Loucy (cell line): ENCODE data around the gene REC8.

Source experiments
- H2AFZ ChIP-seq: fragments of 200-600 bp; sonication (generic); 2 replicates; pipeline ENCODE4 v1.6.0; 2016; ENCODE audit warnings: antibody characterized with exemption, mild to moderate bottlenecking, low read length, moderate library complexity
- H3F3A ChIP-seq: fragments of 200-600 bp; 2 replicates; pipeline ENCODE4 v1.6.0; 2016; ENCODE audit warnings: antibody characterized with exemption, low read depth, mild to moderate bottlenecking
- H3K27me3 ChIP-seq: fragments of 200-600 bp; sonication (generic); 2 replicates; pipeline ENCODE4 v1.6.1; 2014; ENCODE audit warnings: low read length, mild to moderate bottlenecking; ENCODE audit not compliant: insufficient read depth, poor library complexity, severe bottlenecking
- H3K36me3 ChIP-seq: fragments of 200-600 bp; sonication (generic); 2 replicates; pipeline ENCODE4 v1.6.1; 2016; ENCODE audit warnings: low read length; ENCODE audit not compliant: insufficient read depth
- H3K4me1 ChIP-seq: fragments of 200-600 bp; sonication (generic); 2 replicates; pipeline ENCODE4 v1.5.1; 2014; ENCODE audit warnings: low read length, mild to moderate bottlenecking; ENCODE audit not compliant: insufficient read depth, poor library complexity, severe bottlenecking
- H3K4me2 ChIP-seq: fragments of 200-600 bp; sonication (generic); 2 replicates; pipeline ENCODE4 v1.6.0; 2014; ENCODE audit warnings: antibody characterized with exemption, low read length, low read depth, mild to moderate bottlenecking; ENCODE audit not compliant: poor library complexity, severe bottlenecking
- H3K4me3 ChIP-seq: fragments of 200-600 bp; sonication (generic); 2 replicates; pipeline ENCODE4 v1.5.1; 2014; ENCODE audit warnings: low read length, mild to moderate bottlenecking, mixed read lengths; ENCODE audit not compliant: poor library complexity, severe bottlenecking
- H3K79me2 ChIP-seq: fragments of 200-600 bp; sonication (generic); 2 replicates; pipeline ENCODE4 v1.6.1; 2014; ENCODE audit warnings: low read length; ENCODE audit not compliant: insufficient read depth
- H3K9ac ChIP-seq: fragments of 200-600 bp; sonication (generic); 2 replicates; pipeline ENCODE4 v1.6.0; 2014; ENCODE audit warnings: mild to moderate bottlenecking, low read depth, low read length, moderate library complexity; ENCODE audit not compliant: poor library complexity, severe bottlenecking
- H3K9me2 ChIP-seq: fragments of 200-600 bp; sonication (generic); replicated peaks from 2 replicates; pipeline ENCODE4 v1.6.1; 2016; ENCODE audit warnings: low read depth, low read length, mixed read lengths
- H3K9me3 ChIP-seq: fragments of 200-600 bp; sonication (generic); 2 replicates; pipeline ENCODE4 v1.6.1; 2014; ENCODE audit warnings: mild to moderate bottlenecking, antibody characterized with exemption, low read length, low read depth; ENCODE audit not compliant: insufficient read depth
- H4K20me1 ChIP-seq: fragments of 200-600 bp; sonication (generic); 2 replicates; pipeline ENCODE4 v1.6.0; 2014; ENCODE audit warnings: antibody characterized with exemption, low read length, mild to moderate bottlenecking; ENCODE audit not compliant: insufficient read depth, poor library complexity, severe bottlenecking
- EZH2phosphoT487 ChIP-seq: fragments of 200-600 bp; IDR thresholded peaks from 2 replicates; pipeline ENCODE4 v1.6.1; 2018; ENCODE audit warnings: antibody characterized with exemption, mild to moderate bottlenecking, moderate library complexity, borderline replicate concordance
- TF ChIP-seq, protein P1 (sequence below): fragments of 200-600 bp; sonication (generic); conservative IDR thresholded peaks from 2 replicates; pipeline ENCODE4 v1.5.1; 2014; ENCODE audit warnings: mild to moderate bottlenecking, antibody characterized with exemption, low read length

REC8 gene

GRCh38 chr14:24156840-24157239 is 15.0 kb upstream of the REC8 start:
- Histone ChIP-seq H3K79me2 (peaks cover 2% of the 10 kb centered on the region; the same call in 1 of the 2 replicates), H3K4me3 (no peak overlapping the region), H3K9ac (no peak overlapping the region), H3K27me3 (no peaks in the 10 kb centered on the region), H3K9me2 (no peaks in the 10 kb centered on the region), H3F3A (no peaks in the 10 kb centered on the region; the same call in 1 of the 2 replicates), H3K9me3 (no peaks in the 10 kb centered on the region), H3K36me3 (peaks cover 42% of the 10 kb centered on the region; the same call in 1 of the 2 replicates), H3K4me2 (no peak overlapping the region), H3K4me1 (peaks cover 8% of the 10 kb centered on the region), H4K20me1 (no peaks in the 10 kb centered on the region), H2AFZ (no peak overlapping the region)
- no peak for TF ChIP-seq EZH2phosphoT487
- TF ChIP-seq, protein P1, sequence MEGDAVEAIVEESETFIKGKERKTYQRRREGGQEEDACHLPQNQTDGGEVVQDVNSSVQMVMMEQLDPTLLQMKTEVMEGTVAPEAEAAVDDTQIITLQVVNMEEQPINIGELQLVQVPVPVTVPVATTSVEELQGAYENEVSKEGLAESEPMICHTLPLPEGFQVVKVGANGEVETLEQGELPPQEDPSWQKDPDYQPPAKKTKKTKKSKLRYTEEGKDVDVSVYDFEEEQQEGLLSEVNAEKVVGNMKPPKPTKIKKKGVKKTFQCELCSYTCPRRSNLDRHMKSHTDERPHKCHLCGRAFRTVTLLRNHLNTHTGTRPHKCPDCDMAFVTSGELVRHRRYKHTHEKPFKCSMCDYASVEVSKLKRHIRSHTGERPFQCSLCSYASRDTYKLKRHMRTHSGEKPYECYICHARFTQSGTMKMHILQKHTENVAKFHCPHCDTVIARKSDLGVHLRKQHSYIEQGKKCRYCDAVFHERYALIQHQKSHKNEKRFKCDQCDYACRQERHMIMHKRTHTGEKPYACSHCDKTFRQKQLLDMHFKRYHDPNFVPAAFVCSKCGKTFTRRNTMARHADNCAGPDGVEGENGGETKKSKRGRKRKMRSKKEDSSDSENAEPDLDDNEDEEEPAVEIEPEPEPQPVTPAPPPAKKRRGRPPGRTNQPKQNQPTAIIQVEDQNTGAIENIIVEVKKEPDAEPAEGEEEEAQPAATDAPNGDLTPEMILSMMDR, result no peak

DNA sequence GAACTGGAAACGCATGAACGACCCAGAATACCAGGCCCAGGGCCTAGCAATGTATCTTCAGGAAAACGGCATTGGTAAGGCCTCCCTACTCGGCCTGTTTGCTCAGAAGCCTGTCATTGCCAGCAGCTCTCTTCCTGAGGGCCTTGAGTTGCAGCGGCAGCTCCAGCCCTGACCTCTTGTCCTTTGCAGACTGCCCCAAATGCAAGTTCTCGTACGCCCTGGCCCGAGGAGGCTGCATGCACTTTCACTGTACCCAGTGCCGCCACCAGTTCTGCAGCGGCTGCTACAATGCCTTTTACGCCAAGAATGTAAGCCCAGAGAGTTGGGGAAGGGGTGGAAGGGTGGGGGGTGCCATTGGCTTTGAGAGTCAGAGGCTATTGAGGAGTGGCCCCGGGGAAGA is 14.5 kb upstream of the REC8 start:
- H3K4me1 ChIP-seq, result peaks cover 13% of the 10 kb centered on the region
- no peaks in the 10 kb centered on the region for H3K9me3 ChIP-seq
- no peaks in the 10 kb centered on the region for H3K9me2 ChIP-seq
- H3K4me2 ChIP-seq, result no peak overlapping the region
- TF ChIP-seq EZH2phosphoT487, result no peak
- TF ChIP-seq, protein P1, result no peak
- no peaks in the 10 kb centered on the region for H3K27me3 ChIP-seq
- no peak overlapping the region for H3K4me3 ChIP-seq
- H3K9ac ChIP-seq, result no peak overlapping the region
- peaks cover 7% of the 10 kb centered on the region; the same call in 1 of the 2 replicates for H3K79me2 ChIP-seq
- H3F3A ChIP-seq, result no peaks in the 10 kb centered on the region; the same call in 1 of the 2 replicates
- no peaks in the 10 kb centered on the region for H4K20me1 ChIP-seq
- no peak overlapping the region for H2AFZ ChIP-seq
- peaks cover 39% of the 10 kb centered on the region; the same call in 1 of the 2 replicates for H3K36me3 ChIP-seq

DNA sequence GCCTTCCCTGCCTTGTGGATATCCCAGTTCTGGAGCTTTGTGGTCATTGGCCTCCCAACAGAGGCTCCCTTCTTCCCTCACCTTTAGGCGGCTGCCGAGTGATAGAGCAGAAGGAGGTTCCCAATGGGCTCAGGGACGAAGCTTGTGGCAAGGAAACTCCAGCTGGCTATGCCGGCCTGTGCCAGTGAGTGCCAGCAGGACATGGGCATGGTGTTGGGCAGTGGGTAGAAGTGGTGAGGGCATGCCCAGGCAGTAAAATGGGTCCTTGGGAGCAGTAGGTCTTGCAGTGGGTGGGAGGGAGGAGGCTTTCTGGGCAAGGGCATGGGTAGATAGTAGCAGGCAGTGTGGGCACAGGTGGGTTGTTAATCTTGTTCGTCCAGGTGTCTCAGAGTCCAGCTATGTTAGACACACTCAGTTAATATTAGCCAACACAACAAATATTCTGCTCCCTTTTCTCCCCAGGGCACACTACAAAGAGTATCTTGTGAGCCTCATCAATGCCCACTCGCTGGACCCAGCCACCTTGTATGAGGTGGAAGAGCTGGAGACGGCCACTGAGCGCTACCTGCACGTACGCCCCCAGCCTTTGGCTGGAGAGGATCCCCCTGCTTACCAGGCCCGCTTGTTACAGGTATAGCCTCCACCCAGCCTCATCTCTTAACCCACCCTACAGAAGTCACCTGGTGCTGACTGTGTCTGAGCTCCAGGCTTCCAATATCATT is 11.9 kb upstream of the REC8 start:
- Histone ChIP-seq H3K4me3 (no peak overlapping the region), H3K9me3 (no peaks in the 10 kb centered on the region), H3F3A (no peaks in the 10 kb centered on the region; the same call in 1 of the 2 replicates), H3K9me2 (no peaks in the 10 kb centered on the region), H2AFZ (no peak overlapping the region), H3K4me1 (peaks cover 13% of the 10 kb centered on the region), H3K4me2 (no peak overlapping the region), H3K27me3 (no peaks in the 10 kb centered on the region), H3K79me2 (peaks cover 9% of the 10 kb centered on the region; the same call in 1 of the 2 replicates), H3K36me3 (peaks cover 33% of the 10 kb centered on the region; the same call in 1 of the 2 replicates), H3K9ac (no peak overlapping the region), H4K20me1 (no peaks in the 10 kb centered on the region)
- TF ChIP-seq, protein P1, result no peak
- TF ChIP-seq EZH2phosphoT487, result no peak
